NAMALWA (cell line): Measurements from ENCODE around the gene PCMT1.
A peak's percentile ranks its signal among the peaks of the same experiment; 100 is the strongest.
"Not testable (repeated sequence)": the region's sequence is repeated elsewhere in the genome, so short reads cannot be mapped to it uniquely, and the experiment has no call there.

Experiments used
- DNase-seq: peaks from one replicate; pipeline ENCODE4 v3.0.0-alpha.2; 2015; ENCODE audit warnings: low spot score

The PCMT1 gene

DNA sequence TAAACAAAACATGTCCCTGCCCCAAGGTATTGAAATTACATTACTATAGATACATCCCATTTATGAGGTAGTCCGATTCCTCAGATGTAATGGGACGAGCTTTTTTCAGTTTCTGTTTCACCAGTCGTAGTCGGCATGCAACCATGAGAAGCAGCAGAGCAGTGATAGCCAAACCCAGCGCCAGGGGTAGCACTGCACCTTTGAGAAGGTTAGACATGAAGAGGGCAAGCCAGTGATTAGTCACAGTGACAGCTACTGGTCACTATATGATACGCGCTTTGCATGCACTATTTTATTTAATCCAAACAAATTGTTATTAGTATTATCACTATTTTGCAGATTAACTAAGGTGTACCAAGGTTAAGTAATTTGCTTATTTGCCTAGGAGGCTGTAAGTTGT lies 71.0 kb downstream of the PCMT1 start:
- DNase-seq = no peak

DNA sequence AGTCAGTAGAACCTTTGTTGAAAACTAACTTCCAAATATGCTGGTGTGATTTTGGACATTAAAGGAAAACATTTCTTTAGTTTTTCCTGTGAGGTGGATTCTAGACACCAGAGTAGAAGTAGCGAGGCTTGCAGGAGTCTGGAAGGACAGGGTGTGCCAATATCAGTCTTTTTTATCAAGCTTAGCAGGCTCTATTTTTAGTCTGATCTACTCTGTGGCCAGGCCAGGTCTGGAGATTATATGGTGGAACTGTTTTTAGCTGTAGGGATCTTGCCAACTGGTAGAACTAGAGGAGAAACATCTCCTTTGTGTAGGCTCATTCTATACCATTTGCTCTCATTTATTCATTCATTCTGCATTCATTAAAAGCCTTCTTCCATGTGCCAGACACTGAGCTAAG lies 72.0 kb downstream of the PCMT1 start:
- no peak for DNase-seq

DNA sequence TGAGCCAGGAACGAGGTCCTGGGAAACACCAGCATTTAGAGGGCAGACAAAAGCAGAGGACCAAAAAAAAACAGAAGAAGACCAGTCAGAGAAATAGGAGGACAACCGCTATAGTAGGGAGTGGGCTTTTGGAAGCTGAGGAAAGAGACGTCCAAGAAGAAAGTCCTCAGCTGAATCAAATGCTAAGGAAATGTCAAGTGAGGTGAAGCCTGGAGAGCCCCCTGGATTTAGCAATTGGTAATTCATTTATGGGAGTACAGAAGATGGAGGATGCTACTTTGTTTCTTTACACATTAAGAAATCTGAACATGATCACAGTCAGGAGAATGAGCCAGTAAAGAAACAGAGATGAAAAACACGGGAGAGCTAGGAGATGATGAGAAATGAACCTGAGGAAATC lies 73.5 kb downstream of the PCMT1 start:
- DNase-seq = no peak

DNA sequence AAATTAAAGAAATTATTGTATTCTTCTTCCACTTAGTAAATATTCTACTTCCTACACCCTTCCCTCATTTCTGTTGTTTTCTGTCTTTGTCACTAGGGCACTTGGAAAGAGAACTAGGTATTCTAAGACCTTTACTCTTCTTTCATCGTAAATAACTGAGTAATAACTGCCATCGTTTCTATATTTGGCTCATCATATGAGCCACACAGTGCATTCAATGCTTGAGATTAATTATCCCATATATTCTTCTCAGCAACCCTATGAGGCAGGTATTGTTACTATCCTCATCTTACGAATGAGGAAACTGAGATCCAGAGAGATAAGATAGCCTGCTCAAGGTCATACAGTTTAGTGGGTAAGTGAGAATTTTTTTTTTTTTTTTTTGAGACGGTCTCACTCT lies 75.8 kb downstream of the PCMT1 start:
- no peak for DNase-seq

DNA sequence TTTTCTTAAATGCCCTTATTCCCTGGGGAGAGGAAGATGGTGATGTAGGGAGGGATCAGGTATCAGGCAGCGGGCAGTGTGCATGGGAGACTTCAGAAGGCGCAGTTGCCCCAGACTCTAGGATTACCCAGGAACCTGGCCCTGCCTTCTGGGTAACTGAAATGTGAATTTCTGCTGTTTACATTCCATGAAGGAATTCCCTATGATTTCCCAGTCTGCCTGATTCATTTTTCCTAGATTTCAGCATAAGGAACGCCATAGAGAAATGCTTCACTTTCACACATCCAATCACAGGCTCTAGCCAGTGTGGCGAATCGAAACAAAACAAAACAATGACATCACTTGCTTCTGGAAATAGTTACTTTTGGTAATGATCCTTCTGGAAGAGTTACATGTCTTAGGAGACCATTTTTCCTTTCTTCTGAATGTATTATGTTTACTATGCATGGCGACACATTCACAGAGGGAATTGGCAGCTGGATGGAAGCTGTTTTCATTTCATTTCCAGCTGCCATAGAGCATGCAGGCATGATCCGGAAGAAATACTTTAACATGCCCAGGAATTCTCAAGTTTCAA lies 81.3 kb downstream of the PCMT1 start:
- no peak for DNase-seq

DNA sequence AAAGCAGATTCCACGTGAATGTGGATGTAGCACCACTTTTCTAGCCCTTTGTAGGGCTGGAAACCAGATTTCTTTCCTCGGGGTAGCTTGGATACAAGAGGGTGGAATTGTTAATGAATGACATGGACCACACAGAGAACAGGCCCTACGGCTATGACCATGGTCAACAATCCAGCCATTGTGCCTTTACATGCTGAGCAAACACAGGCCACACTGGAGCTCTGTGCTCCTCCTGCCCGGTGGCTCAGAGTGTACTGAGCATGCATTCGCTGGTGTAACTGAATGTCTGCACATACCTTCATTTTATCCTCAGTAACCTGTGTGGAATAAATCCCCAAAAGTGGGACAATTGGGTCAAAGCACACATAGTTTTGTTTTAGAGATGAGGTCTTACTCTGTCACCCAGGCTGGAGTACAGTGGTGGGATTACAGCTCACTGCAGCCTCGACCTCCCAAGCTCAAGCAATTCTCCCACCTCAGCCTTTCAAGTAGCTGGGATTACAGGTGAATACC lies 81.8 kb downstream of the PCMT1 start:
- DNase-seq = no peak

DNA sequence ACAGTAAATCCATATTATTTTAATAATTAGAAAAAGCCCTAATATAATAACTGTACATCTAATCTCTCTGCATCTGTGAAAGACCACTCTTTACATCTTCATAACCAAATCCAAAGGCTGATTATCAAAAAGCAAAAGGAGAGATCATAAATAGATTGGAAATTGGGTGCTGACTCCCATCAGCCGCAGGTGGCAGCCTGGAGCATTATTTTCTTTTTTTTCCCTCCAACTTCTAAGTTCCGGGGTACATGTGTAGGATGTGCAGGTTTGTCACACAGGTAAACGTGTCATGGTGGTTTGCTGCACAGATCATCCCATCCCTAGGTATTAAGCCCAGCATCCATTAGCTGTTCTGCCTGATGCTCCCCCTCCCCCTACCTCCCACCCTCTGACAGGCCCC lies 84.1 kb downstream of the PCMT1 start:
- no peak for DNase-seq

DNA sequence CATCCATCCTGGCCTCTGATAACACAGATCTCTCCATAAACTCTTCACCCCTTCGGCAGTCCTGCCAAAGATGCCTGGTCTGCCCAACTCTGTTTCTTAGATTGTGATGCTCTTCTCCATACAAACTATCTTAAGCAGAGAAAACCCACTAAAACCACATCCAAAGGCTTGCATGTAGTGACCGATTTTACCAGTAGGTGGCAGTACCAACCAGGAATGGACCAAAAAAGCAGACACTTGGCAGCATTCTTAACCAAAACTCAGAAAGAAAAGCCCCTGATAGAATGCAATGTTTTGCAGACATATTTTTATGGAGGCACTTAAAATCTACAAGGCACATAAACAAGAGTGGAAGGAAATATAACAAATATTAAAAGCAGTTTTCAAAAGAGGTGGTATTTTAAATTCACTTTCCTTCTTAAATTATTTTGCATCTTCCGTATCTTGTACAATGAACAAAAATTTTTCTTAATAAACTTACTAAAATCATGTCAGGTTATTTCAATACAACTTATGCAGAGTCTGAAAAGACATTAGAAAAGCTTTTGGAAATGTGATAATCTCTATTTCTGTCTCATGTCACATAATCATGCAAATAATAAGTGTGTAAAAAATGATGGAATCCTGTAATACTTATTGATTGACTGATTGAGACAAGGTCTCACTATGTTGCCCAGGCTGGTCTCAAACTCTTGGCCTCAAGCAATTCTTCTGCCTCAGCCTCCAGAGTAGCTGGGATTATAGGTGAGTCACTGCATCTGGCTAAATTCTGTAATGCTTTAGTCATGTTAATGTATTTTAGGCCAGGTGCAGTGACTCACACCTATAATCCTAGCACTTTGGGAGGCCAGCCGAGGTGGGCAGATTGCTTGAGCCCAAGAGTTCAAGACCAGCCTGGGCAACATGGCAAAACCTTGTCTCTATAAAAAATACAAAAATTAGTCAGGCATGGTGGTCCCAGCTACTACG lies 85.3 kb downstream of the PCMT1 start:
- peak; percentile 86 for DNase-seq

DNA sequence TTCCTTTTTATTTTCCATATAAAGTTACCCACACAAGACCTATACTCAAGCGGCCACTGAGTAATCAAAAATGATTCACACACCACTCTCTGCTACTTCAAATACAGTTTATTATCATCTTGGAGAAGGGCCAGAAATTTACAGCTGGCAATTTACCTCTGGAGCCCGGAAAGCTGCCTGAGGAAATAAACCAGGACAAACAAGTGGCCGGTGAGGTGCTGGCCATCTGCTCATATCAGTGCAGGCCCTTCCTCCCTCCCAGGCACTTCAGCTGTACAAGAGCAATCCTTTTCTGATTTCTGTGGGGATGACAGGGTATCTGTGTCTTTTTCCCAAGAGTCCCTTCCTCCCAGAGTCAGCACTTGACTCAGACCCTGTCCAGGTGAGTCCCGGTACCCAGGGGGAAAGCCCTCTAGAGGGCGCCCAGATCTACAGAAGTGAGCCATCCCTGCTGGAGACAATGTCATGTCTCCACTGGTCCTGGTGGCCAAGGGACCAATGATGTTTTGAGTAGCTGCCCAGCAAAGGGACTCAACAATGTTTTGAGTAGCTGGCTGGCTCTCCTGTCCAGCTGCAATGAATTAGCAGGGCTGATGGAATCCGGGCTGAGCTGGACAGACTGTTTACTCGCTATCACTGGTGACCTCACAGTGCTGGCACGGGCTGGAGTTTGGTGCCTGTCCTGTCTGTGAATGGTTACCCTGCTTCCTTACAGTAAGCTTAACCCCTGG lies 91.0 kb downstream of the PCMT1 start:
- DNase-seq = peak; percentile 57

DNA sequence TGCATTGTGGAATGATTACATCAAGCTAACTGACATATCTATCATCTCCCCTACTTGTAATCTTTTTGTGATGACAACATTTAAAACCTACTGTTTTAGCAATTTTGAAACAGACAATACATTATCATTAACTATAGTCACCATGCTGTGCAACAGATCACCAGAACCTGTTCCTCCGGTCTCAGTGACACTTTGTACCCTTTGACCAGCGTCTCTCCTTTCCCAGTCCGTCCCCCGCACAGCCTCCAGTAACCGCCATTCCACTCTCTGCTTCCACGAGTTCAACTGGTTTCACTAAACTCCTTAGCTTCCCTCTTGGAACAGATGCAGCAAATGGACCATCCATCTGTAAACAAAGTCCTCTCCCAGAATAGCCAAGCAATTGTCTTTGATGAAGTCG lies 92.8 kb downstream of the PCMT1 start:
- no peak for DNase-seq

DNA sequence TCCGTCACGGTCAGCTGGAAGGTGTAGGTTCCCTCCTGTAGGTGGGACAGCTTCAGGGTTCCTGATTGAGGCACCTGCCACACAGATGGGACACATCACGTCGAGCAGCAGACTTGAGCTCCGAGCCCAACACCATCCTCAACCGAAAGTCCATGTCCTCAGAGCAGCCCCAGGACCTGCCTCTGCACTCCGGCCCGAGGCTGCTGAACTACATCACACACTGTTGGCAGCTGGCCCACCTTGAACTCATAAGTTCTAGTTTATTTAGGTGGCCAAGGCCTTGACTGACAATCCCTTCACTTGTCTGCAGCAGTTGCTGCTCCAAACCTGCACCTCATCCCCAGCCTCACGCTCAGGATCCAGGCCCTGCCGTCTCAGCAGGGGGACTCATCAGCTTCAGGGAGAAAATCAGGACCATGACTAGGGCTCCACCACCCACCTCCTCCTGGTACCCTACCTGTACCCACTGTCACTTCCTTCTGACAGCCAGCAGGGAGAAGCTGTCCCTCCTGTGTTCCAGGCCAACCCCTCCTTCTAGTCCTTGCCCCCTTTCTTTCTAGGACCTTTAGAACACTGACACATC lies 93.6 kb downstream of the PCMT1 start:
- DNase-seq = no peak

DNA sequence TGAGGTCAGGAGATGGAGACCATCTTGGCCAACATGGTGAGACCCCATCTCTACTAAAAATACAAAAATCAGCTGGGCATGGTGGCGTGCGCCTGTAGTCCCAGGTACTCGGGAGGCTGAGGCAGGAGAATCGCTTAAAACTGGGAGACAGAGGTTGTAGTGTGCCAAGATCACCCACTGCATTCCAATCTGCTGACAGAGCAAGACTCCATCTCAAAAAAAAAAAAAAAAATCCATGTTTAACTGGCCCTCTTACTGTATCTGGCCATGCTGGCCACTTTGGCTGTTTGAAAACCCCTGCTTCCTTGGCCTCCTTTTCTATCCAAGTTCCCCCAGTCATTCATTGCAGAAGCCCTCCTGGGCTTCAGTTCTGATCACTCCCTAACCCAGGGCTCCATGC lies 94.5 kb downstream of the PCMT1 start:
- DNase-seq = not testable (repeated sequence)

DNA sequence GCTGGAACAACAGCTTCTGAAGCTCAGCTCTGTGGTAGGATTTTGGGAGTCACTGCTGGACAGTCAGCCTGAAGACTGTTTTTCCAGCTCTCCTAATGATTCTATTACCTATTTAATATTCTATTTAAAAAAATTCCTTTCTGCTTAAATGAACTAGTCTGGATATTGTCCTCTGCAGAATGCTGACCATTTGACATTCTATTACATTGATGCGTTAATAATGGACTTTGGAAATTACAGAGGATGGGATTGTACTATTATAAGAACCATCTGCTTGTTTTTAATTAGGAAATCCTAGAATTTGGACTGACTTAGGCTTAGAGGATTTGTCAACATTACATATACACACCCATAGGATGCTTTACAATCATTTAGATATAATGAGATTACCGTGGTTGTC lies 94.9 kb downstream of the PCMT1 start:
- no peak for DNase-seq

DNA sequence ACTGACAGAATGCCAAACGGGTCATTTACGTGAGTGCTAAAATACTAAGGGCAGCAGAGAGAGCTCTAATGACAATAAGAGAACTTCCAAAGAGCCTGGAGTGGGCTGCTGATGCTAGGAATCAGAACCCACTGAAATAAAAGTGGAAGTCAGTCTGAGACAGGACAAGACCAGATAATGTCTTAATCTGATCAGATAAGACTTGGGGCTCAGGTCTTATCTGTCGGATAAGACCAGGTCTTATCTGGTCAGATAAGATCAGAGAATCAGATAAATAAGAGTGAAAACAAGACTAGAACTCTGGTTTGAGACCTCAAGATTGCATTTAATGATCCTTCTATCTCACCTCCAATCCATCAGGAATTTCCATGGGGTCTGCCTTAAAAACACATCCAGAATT lies 96.0 kb downstream of the PCMT1 start:
- no peak for DNase-seq

DNA sequence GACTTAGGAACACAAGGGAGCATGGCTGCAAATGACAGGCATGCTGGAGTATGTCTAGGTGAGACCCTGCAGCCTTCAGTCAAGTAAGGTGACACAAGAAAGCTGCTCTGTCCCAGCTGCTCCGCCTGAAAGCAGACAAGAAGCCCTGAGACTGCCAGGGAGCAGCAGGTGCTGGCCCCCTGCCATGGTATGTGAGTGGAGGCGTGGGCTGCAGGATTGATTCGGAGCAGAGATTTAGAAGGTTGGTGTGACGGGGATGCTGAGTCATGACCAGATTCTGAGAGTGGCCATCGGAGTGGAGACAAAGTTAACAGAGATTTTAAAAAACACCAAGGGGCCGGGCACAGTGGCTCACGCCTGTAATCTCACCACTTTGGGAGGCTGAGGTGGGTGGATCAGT lies 96.8 kb downstream of the PCMT1 start:
- DNase-seq = no peak

DNA sequence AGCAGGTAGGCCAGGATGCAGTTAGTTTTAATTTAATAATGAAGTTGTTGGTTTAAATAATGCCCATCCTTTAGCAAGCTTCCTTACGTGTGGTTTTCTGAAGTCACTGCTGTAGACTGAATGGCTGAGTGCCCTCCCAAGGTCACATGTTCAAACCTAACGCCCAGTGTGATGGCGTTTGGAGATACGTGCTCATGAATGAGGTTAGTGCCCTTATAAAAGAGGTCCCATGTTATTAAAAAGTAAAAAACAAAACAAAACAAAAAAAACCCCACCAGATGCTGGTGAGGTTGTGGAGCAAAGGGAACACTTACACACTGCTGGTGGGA lies 98.4 kb downstream of the PCMT1 start:
- no peak for DNase-seq

DNA sequence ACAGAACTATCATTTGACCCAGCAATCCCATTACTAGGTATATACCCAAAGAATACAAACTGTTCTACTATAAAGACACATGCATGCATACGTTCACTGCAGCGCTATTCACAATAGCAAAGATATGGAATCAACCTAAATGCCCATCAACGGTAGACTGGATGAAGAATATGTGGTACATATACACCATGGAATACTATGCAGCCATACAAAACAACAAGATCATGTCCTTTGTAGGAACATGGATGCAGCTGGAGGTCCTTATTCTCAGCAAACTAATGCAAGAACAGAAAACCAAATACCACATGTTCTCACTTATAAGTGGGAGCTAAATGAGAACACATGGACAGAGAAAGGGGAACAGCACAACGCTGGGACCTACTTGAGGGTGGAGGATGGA lies 98.8 kb downstream of the PCMT1 start:
- not testable (repeated sequence) for DNase-seq

DNA sequence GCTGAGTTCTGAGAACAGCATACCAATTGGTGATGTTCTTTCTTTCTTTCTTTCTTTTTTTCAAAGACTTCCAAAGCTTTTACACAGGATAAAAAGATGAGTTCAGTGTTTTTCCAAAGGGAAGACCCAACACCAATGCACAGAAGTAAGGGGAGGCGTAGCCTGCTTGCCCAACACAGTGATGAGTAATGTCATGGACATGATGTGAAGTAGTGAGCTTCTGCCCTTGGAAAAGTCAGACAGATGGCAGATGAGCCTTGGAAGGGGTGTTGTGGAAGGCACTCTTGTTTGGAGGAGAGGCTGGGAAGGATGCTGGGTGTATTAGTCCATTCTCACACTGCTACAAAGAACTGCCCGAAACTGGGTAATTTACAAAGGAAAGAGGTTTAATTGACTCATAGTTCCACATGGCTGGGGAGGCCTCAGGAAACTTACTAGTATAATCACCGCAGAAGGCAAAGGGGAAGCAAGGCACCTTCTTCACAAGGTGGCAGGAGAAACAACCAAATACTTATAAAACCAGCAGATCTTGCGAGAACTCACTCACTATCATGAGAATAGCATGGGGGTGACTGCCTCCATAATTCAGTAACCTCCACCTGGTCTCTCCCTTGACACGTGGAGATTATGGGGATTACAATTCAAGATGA lies 102.0 kb downstream of the PCMT1 start:
- no peak for DNase-seq

DNA sequence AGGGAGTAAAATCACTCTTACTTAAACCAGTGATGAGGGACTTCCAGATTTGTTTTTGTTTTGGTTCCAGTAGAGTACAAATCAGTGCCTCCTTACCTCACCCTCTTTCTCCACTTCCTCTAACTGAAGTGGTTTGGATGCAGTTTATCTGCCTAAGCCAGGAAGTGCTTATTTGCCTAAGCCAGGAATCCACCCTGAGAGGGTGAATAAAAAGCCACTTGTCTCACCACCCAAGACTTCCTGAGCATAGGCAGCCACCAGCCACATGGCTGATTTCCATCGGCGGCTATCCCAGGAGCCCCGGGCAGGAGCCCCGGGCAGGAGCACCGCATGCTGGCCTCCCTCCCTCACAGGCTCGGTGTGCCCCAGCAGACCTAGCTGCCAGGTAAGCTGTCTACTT lies 102.6 kb downstream of the PCMT1 start:
- DNase-seq = peak; percentile 53

DNA sequence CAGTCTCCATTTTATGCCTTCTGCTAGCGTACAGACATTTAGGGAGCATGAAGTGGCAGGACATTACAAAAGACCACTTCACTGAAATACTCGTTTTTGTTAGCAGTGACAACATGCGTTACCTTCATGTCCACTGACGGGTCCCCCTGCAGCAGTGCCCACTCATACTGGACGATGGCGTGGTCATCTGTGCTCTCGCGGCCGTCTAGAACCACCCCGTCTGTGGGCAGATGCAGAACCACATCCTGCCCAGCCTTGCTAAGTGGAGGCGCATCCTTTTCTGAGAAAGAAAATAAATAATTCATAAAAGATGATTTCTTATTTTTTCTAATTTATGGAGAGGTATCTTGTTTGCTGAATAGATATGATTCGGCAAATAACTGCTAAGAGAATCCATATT lies 103.3 kb downstream of the PCMT1 start:
- DNase-seq = no peak

DNA sequence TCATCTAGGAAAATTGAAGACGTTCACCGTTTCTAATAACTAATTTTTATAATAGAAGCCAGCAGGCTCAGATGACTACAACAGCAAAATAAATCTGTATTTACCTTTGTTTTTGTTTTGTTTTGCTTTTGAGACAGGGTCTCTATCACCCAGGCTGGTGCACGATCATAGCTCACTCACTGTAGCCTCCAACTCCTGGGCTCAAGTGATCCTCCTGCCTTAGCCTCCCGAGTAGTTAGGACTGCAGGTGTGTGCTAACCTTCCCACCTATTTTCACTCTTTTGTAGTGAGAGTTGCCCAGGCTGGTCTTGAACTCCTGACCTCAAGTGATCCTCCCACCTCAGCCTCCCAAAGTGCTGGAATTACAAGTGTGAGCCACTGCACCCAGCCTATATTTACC lies 104.5 kb downstream of the PCMT1 start:
- DNase-seq = not testable (repeated sequence)

DNA sequence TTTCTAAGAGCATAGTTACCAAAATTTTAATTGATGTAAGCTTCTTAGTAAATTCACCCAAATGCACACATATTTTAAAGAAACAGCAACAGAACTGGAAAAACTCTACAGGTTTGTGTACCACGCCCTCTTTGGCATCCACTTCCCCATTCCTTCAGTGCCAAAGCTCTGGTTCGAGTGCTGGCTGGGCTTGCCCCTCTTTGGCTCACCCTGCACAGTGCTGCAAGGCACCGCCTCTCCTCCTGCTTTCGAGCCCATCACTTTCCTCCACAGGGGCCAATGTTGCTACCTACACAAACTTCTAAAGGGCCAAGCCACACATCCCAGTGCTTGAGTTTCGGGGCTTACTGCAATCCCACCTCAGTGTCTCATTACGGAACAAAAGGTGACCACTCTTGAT lies 105.0 kb downstream of the PCMT1 start:
- no peak for DNase-seq
